K562 (cell line): ENCODE data around the gene STX3. TPM values are rescaled to one million over a fixed set of nuclear protein-coding genes. Genes with fewer than 3 reads are reported as not detected.

Source experiments
- ATAC-seq: fragments of 200-7000 bp; cut with Tn5 transposase; 3 replicates; pipeline ENCODE4 v1.9.1; 2020; ENCODE audit warnings: moderate library complexity
- BruUV-seq: library from RNA; stranded (reverse); fragments of 400-500 nt; replicated peaks from 2 replicates; lab custom pipeline; 2021; lab: Mats Ljungman, UMichigan
- CTCF ChIA-PET: fragments of 300-600 bp; formaldehyde crosslinking; extraction: SDS; loops from one replicate; lab custom pipeline; 2021; ENCODE audit warnings: low intra/inter-chr PET ratio; lab: Yijun Ruan, JAX
- POLR2A ChIA-PET: fragments of 300-600, 350-650 bp; sonication (Branson Sonifier 250); formaldehyde crosslinking; extraction: SDS; loops from one replicate; lab custom pipeline; 2021; ENCODE audit warnings: antibody characterized with exemption, inconsistent platforms; lab: Yijun Ruan, JAX
- DNase-seq, 4 experiments: peaks; one replicate each; pipeline versions ENCODE4 v3.0.0 to v3.0.0-alpha.2; 2011 to 2018; ENCODE audit warnings: low spot score in 3 of 4, mixed read lengths in 3 of 4; ENCODE audit errors: extremely low read depth in 1 of 4
- FAIRE-seq: peaks from 2 replicates; lab custom pipeline; 2011; peaks lifted over from hg19 to GRCh38; lab: Jason Lieb, UNC
- H2AFZ ChIP-seq: 2 replicates; pipeline ENCODE4 v1.6.0; 2011; ENCODE audit warnings: low read depth, low read length, control low read depth, inconsistent platforms
- H3K27ac ChIP-seq: fragments of 200-600 bp; 3 replicates; pipeline ENCODE4 v1.8.0; 2011; ENCODE audit warnings: low read depth, mild to moderate bottlenecking, control low read depth, inconsistent platforms, low read length, moderate library complexity, mixed read lengths; ENCODE audit errors: extremely low read depth
- H3K27me3 ChIP-seq, 2 experiments: fragments of 300-600 bp in 1 of 2; 2 replicates in 1 of 2; 3 replicates in 1 of 2; pipeline versions ENCODE4 v1.6.0 to v1.8.0; 2011; ENCODE audit warnings: inconsistent platforms in 2 of 2, low read length in 2 of 2, mild to moderate bottlenecking in 1 of 2, mixed read lengths in 1 of 2, moderate library complexity in 1 of 2; ENCODE audit not compliant: control insufficient read depth in 2 of 2, insufficient read depth in 2 of 2
- H3K36me3 ChIP-seq: fragments of 300-600 bp; 3 replicates; pipeline ENCODE4 v1.8.0; 2011; ENCODE audit warnings: mild to moderate bottlenecking, low read length, inconsistent platforms; ENCODE audit not compliant: control insufficient read depth, insufficient read depth
- H3K4me1 ChIP-seq, 2 experiments: fragments of 200-600 bp in 1 of 2; replicated peaks in 1 of 2; 2 replicates in 1 of 2; 3 replicates in 1 of 2; pipeline versions ENCODE4 v1.5.1 to v1.8.0; 2011; ENCODE audit warnings: inconsistent platforms in 2 of 2, low read length in 2 of 2, mild to moderate bottlenecking in 1 of 2, mixed read lengths in 1 of 2, moderate library complexity in 1 of 2; ENCODE audit not compliant: control insufficient read depth in 2 of 2, insufficient read depth in 2 of 2
- H3K4me2 ChIP-seq: 2 replicates; pipeline ENCODE4 v1.6.1; 2011; ENCODE audit warnings: low read length, control low read depth, inconsistent platforms, mixed read lengths; ENCODE audit not compliant: insufficient read depth
- H3K4me3 ChIP-seq: fragments of 200-600 bp; sonication (generic), shearing (Covaris generic); 2 replicates; pipeline ENCODE4 v1.5.1; 2016; ENCODE audit warnings: control low read depth, inconsistent platforms
- H3K79me2 ChIP-seq: fragments of 200-600 bp; 3 replicates; pipeline ENCODE4 v1.8.0; 2011; ENCODE audit warnings: low read length, inconsistent platforms; ENCODE audit not compliant: control insufficient read depth, insufficient read depth
- H3K9ac ChIP-seq, 2 experiments: 2 replicates each; pipeline versions ENCODE4 v1.6.0 to v1.6.1; 2011; ENCODE audit warnings: low read depth in 2 of 2, low read length in 2 of 2, control low read depth in 1 of 2, inconsistent platforms in 1 of 2, mild to moderate bottlenecking in 1 of 2, mixed read lengths in 1 of 2; ENCODE audit not compliant: insufficient read depth in 1 of 2
- H3K9me1 ChIP-seq: one replicate; pipeline ENCODE4 v1.6.0; 2011; ENCODE audit warnings: inconsistent platforms, mild to moderate bottlenecking, low read length, moderate library complexity; ENCODE audit not compliant: control insufficient read depth, insufficient read depth
- H3K9me3 ChIP-seq: replicated peaks from 2 replicates; pipeline ENCODE4 v1.5.1; 2011; ENCODE audit warnings: low read depth, low read length, inconsistent platforms; ENCODE audit not compliant: control insufficient read depth, insufficient read depth
- H4K20me1 ChIP-seq: replicated peaks from 2 replicates; pipeline ENCODE4 v1.6.1; 2011; ENCODE audit warnings: low read length, inconsistent platforms, mixed read lengths; ENCODE audit not compliant: control insufficient read depth, insufficient read depth
- AFF1 ChIP-seq, 2 experiments: fragments of 450-650 bp; IDR thresholded peaks; 2 replicates each; pipeline ENCODE4 v1.6.1; 2018; ENCODE audit warnings: mild to moderate bottlenecking in 2 of 2, low read depth in 1 of 2; ENCODE audit not compliant: partially characterized antibody in 2 of 2
- ARHGAP35 ChIP-seq: fragments of 450-650 bp; IDR thresholded peaks from 2 replicates; pipeline ENCODE4 v1.6.1; 2018; ENCODE audit not compliant: partially characterized antibody
- BRF1 ChIP-seq: IDR thresholded peaks from 3 replicates; pipeline ENCODE4 v1.6.1; 2011; ENCODE audit warnings: borderline replicate concordance, mild to moderate bottlenecking; ENCODE audit not compliant: insufficient read length; ENCODE audit errors: extremely low read depth
- COPS2 ChIP-seq: fragments of 450-650 bp; conservative IDR thresholded peaks from 2 replicates; pipeline ENCODE4 v1.6.1; 2016; ENCODE audit warnings: mild to moderate bottlenecking, moderate library complexity
- CTCF ChIP-seq, 3 experiments: IDR thresholded peaks in 2 of 3; conservative IDR thresholded peaks in 1 of 3; 2 replicates each; pipeline ENCODE4 v1.5.1; 2011 to 2012; ENCODE audit warnings: low read length in 3 of 3, mild to moderate bottlenecking in 3 of 3, control low read depth in 2 of 3, improper control_type of control experiment in 1 of 3, inconsistent platforms in 1 of 3, low read depth in 1 of 3, mixed read lengths in 1 of 3, moderate library complexity in 1 of 3; ENCODE audit not compliant: insufficient read depth in 2 of 3
- NR2F6 ChIP-seq: fragments of 450-650 bp; formaldehyde crosslinking; IDR thresholded peaks from 2 replicates; pipeline ENCODE4 v1.4.0; 2020; ENCODE audit warnings: mild to moderate bottlenecking
- RB1 ChIP-seq: fragments of 450-650 bp; IDR thresholded peaks from 2 replicates; pipeline ENCODE4 v1.6.1; 2017; ENCODE audit warnings: low read depth, mild to moderate bottlenecking
- SLC30A9 ChIP-seq: fragments of 250-450 bp; sonication (Bioruptor Pico); IDR thresholded peaks from 2 replicates; pipeline ENCODE4 v1.8.0; 2022; ENCODE audit warnings: mild to moderate bottlenecking, moderate library complexity
- SMARCA4 ChIP-seq: fragments of 450-650 bp; IDR thresholded peaks from 2 replicates; pipeline ENCODE4 v1.6.1; 2016
- SP2 ChIP-seq: IDR thresholded peaks from 2 replicates; pipeline ENCODE4 v1.6.1; 2011; ENCODE audit warnings: mild to moderate bottlenecking, low read depth, low read length, moderate library complexity; ENCODE audit not compliant: poor library complexity, severe bottlenecking; ENCODE audit errors: extremely low read depth
- XRCC3 ChIP-seq: fragments of 450-650 bp; IDR thresholded peaks from 2 replicates; pipeline ENCODE4 v1.6.1; 2017; ENCODE audit warnings: mild to moderate bottlenecking, moderate library complexity
- ZNF217 ChIP-seq: sonication (generic); formaldehyde crosslinking; IDR thresholded peaks from 2 replicates; pipeline ENCODE4 v1.8.0; 2022; ENCODE audit warnings: mild to moderate bottlenecking, missing genetic modification reagents
- ZNF23 ChIP-seq: fragments of 250-450 bp; sonication (Bioruptor Pico); IDR thresholded peaks from 2 replicates; pipeline ENCODE4 v1.4.0; 2020; ENCODE audit warnings: mild to moderate bottlenecking
- WGBS: fragments of 100-300 bp; shearing (Covaris generic); methylation state at CpG from one replicate; pipeline ENCODE4 v1.1.6; 2016; ENCODE audit warnings: low coverage, mixed read lengths; ENCODE audit not compliant: insufficient coverage; ENCODE audit errors: missing lambda C conversion rate; 5-methylcytosine and 5-hydroxymethylcytosine counted together
- in situ Hi-C: fragments of 300-500 bp; cut with MboI; formaldehyde crosslinking; loops from 4 replicates; pipeline ENCODE4 v1.15.0; 2018; ENCODE audit warnings: inconsistent platforms, mixed read lengths
- intact Hi-C: fragments of 100-400 bp; cut with micrococcal nuclease; formaldehyde crosslinking; loops from 2 replicates; pipeline ENCODE4 v1.14.2; 2022
- polyA plus RNA-seq, 8 experiments: library from polyadenylated mRNA; depleted of rRNA in 4 of 8; stranded (reverse) in 5 of 8; unstranded in 3 of 8; fragments of >200 nt; fragmentation: Nextera tagmentation in 2 of 8; fragmentation: Illumina TruSeq in 1 of 8; extraction: Ambion mirVana in 2 of 8; extraction: Trizol in 1 of 8; gene quantifications; 2 replicates each; pipeline versions ENCODE4 v1.2.1 to v1.2.3, GENCODE V29; 2011 to 2014; ENCODE audit warnings: inconsistent platforms in 1 of 8, missing spikeins in 1 of 8
- total RNA-seq, 7 experiments: library from RNA; depleted of rRNA in 6 of 7; stranded (reverse); fragments of >200 nt in 6 of 7; fragmentation: Illumina TruSeq in 2 of 7; extraction: Trizol in 2 of 7; gene quantifications; 2 replicates each; pipeline versions ENCODE4 v1.2.1 to v1.2.3, GENCODE V29; 2011 to 2021; ENCODE audit warnings: low replicate concordance in 1 of 7

Gene STX3
- total and polyA plus RNA-seq, 9 of the 15 experiments (the other 6 are each of a cell fraction or from before 2014, with no cell fraction given): 12.0 to 91.6 (median 48.7) TPM

- H3K27me3 ChIP-seq: peaks cover 0 to 5% of the 10 kb centered on the region in 2 experiments; a peak in 2 of 5 replicates
- no peak for FAIRE-seq
- H3K4me2 ChIP-seq: no peak overlapping the region
- no peak overlapping the region for H3K9ac ChIP-seq
- no peak overlapping the region for H3K27ac ChIP-seq
- H2AFZ ChIP-seq: no peak overlapping the region
- TF ChIP-seq NR2F6 (CRISPR knock-in tag) (no peak), AFF1 (IDR thresholded peaks at IDR 0.05; ENCODE audit: low read depth in 1 of 2, partially characterized antibody in 2 of 2) (no peak), COPS2 (no peak), SLC30A9 (CRISPR knock-in tag) (no peak), RB1 (no peak), CTCF (IDR thresholded peaks at IDR 0.05 in 2 of 3, conservative IDR thresholded peaks at IDR 0.05 in 1 of 3; ENCODE audit: insufficient read depth in 2 of 3, low read depth in 1 of 3, low read length in 3 of 3) (no peak), ZNF23 (CRISPR knock-in tag) (no peak), BRF1 (no peak), XRCC3 (no peak), SP2 (no peak), ZNF217 (CRISPR knock-in tag) (no peak), ARHGAP35 (no peak), SMARCA4 (no peak)
- TF ChIP-seq, all 486 proteins: peak for 0
- CTCF ChIA-PET: no interaction called here
- in situ Hi-C loops (no loop called here), intact Hi-C loops (loop anchor here (5.0 kb wide), 1 partner anchor 44 kb away; no protein-coding TSS in a partner anchor)
- Histone ChIP-seq H3K36me3 (no peaks in the 10 kb centered on the region), H3K79me2 (no peaks in the 10 kb centered on the region), H3K4me1 (peaks cover 0 to 15% of the 10 kb centered on the region in 2 experiments; a peak in 3 of 5 replicates), H3K4me3 (no peak overlapping the region), H4K20me1 (no peaks in the 10 kb centered on the region), H3K9me3 (no peaks in the 10 kb centered on the region; the same call in 1 of the 2 replicates), H3K9me1 (no peaks in the 10 kb centered on the region)
- ATAC-seq: no peak
- 7% methylated on average over 1 of the region's 1 CpG for WGBS
- no peak for DNase-seq
- BruUV-seq: no TSS peak
- POLR2A ChIA-PET: interaction anchor here (0.7 kb wide), 1 partner anchor 19 kb away, joined by 3 read pairs; no protein-coding TSS in a partner anchor
Observed at GRCh38 chr11:59708537-59708936, 46.6 kb upstream of the STX3 start.
